Prostate gland (tissue), 2 donors: ENCODE results near the gene SLC37A1. TPM values are rescaled to one million over a fixed set of nuclear protein-coding genes. Genes with fewer than 3 reads are reported as not detected.

Source experiments
- DNase-seq: peaks from one replicate; pipeline ENCODE4 v3.0.0-alpha.2; 2019; ENCODE audit warnings: low spot score
- H3K27ac ChIP-seq, 2 donors: fragments of 200-600 bp; sonication (generic); 2 replicates each; pipeline ENCODE4 v1.5.1; 2017 to 2019
- H3K27me3 ChIP-seq: fragments of 200-600 bp; sonication (generic); replicated peaks from 2 replicates; pipeline ENCODE4 v1.5.1; 2019; ENCODE audit not compliant: insufficient read depth
- H3K36me3 ChIP-seq, 2 donors: fragments of 200-600 bp; sonication (generic); 1 replicate in 1 of 2; 2 replicates in 1 of 2; pipeline versions ENCODE4 v1.5.1 to v1.8.1; 2017 to 2019
- H3K4me1 ChIP-seq: fragments of 200-600 bp; sonication (generic); replicated peaks from 2 replicates; pipeline ENCODE4 v1.5.1; 2019
- H3K4me3 ChIP-seq, 2 donors: fragments of 200-600 bp; sonication (generic); 2 replicates each; pipeline ENCODE4 v1.5.1; 2017 to 2019
- H3K9me3 ChIP-seq: fragments of 200-600 bp; sonication (generic); 2 replicates; pipeline ENCODE4 v1.5.1; 2017
- POLR2A ChIP-seq: fragments of 450-650 bp; IDR thresholded peaks from one replicate; pipeline ENCODE4 v1.6.1; 2016; ENCODE audit warnings: antibody characterized with exemption, mild to moderate bottlenecking
- POLR2AphosphoS5 ChIP-seq: sonication (generic); formaldehyde crosslinking; IDR thresholded peaks from one replicate; pipeline ENCODE4 v1.6.1; 2017; ENCODE audit warnings: antibody characterized with exemption
- WGBS: methylation state at CpG from one replicate; pipeline ENCODE4 v1.1.5; 2018; 5-methylcytosine and 5-hydroxymethylcytosine counted together
- intact Hi-C: fragments of 100-400 bp; cut with DNase I; formaldehyde crosslinking; loops from one replicate; pipeline ENCODE4 v1.14.2; 2022
- total RNA-seq, 2 donors: library from RNA; depleted of rRNA; stranded (reverse); fragments of >200 nt; gene quantifications; one replicate each; pipeline ENCODE4 v1.1.0, GENCODE V29; 2016
- TF ChIP-seq, protein P1 (sequence below), 4 experiments: fragments of 200-600 bp in 2 of 4; fragments of 450-650 bp in 2 of 4; sonication (generic) in 2 of 4; IDR thresholded peaks; 1 replicate in 3 of 4; 2 replicates in 1 of 4; pipeline ENCODE4 v1.5.1; 2016 to 2019; ENCODE audit warnings: antibody characterized with exemption in 4 of 4, mild to moderate bottlenecking in 2 of 4, moderate library complexity in 2 of 4

SLC37A1 gene
- total RNA-seq, 2 donors from 2014 or later, result 44.2 to 49.6 TPM

DNA sequence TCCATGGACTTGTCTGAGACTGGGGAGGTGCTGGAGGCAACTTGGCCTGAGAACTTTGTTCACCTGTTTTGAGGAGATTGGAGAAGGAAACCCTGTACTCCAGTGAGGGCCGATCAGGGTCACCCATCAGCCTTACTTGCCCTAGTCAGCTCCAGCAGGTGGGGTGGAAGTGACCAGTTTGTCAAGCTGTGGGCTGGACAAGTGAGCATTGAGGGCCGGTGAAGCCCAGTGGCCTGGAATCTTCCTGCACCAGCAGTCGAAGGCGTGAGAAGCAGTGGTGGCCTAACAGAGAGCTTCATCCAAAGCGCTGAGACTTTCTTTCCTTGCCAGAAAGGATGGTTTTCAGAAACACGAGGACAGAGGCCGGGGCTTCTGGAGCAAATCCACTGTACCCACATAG, 9.6 kb downstream of the SLC37A1 start:
- DNase-seq, result no peak
- TF ChIP-seq, protein P1, sequence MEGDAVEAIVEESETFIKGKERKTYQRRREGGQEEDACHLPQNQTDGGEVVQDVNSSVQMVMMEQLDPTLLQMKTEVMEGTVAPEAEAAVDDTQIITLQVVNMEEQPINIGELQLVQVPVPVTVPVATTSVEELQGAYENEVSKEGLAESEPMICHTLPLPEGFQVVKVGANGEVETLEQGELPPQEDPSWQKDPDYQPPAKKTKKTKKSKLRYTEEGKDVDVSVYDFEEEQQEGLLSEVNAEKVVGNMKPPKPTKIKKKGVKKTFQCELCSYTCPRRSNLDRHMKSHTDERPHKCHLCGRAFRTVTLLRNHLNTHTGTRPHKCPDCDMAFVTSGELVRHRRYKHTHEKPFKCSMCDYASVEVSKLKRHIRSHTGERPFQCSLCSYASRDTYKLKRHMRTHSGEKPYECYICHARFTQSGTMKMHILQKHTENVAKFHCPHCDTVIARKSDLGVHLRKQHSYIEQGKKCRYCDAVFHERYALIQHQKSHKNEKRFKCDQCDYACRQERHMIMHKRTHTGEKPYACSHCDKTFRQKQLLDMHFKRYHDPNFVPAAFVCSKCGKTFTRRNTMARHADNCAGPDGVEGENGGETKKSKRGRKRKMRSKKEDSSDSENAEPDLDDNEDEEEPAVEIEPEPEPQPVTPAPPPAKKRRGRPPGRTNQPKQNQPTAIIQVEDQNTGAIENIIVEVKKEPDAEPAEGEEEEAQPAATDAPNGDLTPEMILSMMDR (IDR thresholded peaks at IDR 0.05), result no peak
- TF ChIP-seq POLR2AphosphoS5, result no peak
- TF ChIP-seq POLR2A, result no peak
- WGBS, result 85% methylated on average over 7 of the region's 7 CpGs
- Histone ChIP-seq H3K4me3 (no peak overlapping the region), H3K4me1 (peaks cover 40% of the 10 kb centered on the region), H3K27ac (peak overlapping the region; percentile 90 to 95), H3K27me3 (no peaks in the 10 kb centered on the region), H3K36me3 (no peaks in the 10 kb centered on the region), H3K9me3 (no peaks in the 10 kb centered on the region)
- intact Hi-C loops, result no loop called here

DNA sequence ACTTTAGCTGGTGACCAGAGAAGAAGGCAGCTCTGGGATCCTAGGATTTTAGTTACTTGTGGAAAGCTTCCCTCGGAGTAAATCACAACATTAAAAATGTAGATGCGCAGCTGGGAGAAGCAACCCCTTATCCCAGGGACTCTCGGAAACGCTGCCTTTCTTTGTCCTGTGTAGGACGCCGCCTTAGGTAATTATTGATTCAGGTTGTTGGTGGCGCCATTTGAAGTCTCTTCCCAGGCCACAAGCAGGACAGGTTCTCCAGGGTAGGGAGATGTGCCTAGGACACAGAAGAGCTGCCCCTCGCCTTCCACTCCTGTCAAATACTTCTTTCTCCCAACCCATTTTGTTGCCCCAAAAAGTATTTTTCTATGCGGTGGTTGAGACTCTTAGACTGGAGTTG, 10.3 kb downstream of the SLC37A1 start:
- Histone ChIP-seq H3K9me3 (no peaks in the 10 kb centered on the region), H3K4me3 (peak overlapping the region in 1 of 2 donors; percentile 27), H3K27me3 (no peaks in the 10 kb centered on the region), H3K4me1 (peaks cover 43% of the 10 kb centered on the region), H3K36me3 (no peaks in the 10 kb centered on the region), H3K27ac (peak overlapping the region; percentile 90 to 95)
- peak; percentile 82 for DNase-seq
- intact Hi-C loops, result no loop called here
- TF ChIP-seq POLR2AphosphoS5 (peak; percentile 57), POLR2A (no peak)
- TF ChIP-seq, protein P1 (IDR thresholded peaks at IDR 0.05), result no peak
- 55% methylated on average over 9 of the region's 9 CpGs for WGBS

DNA sequence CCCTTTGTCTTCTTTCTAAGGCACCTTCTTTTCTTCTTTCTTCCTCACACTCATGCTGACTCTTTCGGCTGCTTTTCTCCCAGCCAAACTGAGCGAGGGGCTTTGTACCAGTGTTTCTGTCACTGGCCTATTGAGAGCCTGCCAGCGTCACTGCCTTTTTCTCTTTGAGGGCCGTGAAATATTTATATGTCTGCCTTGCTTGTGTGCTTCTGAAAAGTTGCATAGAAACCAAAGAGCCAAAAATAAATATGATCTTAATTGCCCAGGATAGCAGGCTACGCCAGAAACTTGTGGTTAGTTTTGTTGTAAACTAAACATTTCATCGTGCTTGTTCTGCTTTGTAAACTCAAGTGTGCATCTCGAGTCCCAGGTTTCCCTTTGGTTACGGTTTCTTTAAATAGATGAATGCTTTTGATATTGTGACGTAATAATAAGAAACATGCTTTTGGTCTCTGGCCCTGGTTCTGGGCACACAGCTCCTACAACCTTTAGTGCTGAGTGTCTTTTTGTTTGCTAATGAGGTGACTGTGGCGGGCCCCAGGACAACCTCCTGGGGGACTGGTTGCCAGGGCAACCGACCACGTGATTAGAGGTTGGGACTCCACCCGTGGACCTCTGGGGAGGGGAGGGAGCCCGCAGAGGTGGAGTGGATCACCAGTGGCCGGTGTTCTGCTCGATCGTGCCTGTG, 10.8 kb downstream of the SLC37A1 start:
- H3K36me3 ChIP-seq, result no peaks in the 10 kb centered on the region
- peak; percentile 70 for DNase-seq
- peak; percentile 90 for TF ChIP-seq POLR2AphosphoS5
- TF ChIP-seq POLR2A, result no peak
- no peaks in the 10 kb centered on the region for H3K9me3 ChIP-seq
- H3K27me3 ChIP-seq, result no peaks in the 10 kb centered on the region
- H3K4me3 ChIP-seq, result peak overlapping the region; percentile 11 to 27
- intact Hi-C loops, result no loop called here
- 6% methylated on average over 17 of the region's 17 CpGs for WGBS
- H3K27ac ChIP-seq, result peak overlapping the region; percentile 90 to 95
- peaks cover 43% of the 10 kb centered on the region for H3K4me1 ChIP-seq

DNA sequence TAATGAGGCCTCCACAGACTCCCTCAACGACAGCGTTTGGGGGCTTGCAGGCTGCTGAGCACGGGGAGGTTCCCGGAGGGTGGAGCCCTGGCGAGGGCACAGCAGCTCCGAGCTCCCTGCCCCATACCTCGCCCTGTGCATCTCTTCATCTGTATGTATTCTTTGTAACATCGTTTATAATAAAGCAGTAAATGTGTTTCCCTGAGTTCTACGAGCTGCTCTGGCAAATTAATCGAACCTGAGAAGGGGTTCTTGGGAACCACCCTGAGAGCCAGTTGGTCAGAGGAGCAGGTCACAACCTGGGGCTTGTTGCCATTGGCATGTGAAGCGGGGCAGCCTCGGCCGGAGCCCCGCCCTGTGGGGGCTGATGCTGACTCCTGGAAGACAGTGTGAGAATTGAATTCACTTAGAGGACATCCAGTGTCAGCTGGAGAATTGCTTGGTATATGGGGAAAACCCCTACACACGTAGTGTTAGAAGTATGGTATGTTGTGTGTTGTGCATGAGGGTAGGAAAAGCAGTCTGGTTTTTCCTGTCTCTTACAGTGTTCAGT, 11.5 kb downstream of the SLC37A1 start:
- DNase-seq, result no peak
- H3K36me3 ChIP-seq, result no peaks in the 10 kb centered on the region
- peak overlapping the region; percentile 90 to 95 for H3K27ac ChIP-seq
- no peaks in the 10 kb centered on the region for H3K27me3 ChIP-seq
- H3K9me3 ChIP-seq, result no peaks in the 10 kb centered on the region
- H3K4me3 ChIP-seq, result peak overlapping the region; percentile 11 to 27
- H3K4me1 ChIP-seq, result peaks cover 43% of the 10 kb centered on the region
- 11% methylated on average over 14 of the region's 15 CpGs for WGBS
- TF ChIP-seq, protein P1 (IDR thresholded peaks at IDR 0.05), result no peak
- TF ChIP-seq POLR2AphosphoS5, result no peak
- no peak for TF ChIP-seq POLR2A
- intact Hi-C loops, result no loop called here

DNA sequence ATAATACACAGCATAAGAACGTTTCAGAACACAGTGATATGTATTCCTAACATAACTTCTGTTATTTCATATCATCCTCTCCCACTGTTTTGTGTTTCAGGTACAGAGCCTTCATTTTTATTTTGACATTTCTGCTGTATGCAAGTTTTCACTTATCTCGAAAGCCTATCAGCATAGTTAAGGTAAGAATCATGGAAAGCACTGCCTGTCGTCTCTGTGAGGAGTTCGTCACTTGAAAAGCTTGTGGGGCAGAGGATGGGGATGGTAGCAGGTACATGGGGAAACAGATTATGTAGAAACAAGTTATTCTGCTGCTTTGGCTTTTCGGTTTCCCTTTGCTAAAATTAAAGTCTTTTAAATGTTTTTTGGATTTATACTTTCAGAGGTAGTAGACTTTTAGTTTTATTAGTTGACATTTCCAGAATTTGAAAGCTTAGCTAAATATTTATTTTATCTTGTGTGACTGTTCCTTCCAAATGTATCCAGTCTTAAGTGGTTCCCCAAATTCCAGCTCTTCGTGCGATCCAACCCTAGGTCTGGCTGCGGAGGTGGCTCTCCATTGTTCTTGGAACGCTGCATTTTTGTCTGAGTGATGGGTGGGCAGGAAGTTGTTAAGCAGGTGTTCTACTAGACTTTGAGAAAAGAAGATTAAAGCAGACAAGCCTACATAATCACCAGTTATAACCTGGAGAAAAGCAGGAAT, 12.2 kb downstream of the SLC37A1 start:
- intact Hi-C loops, result no loop called here
- 30% methylated on average over 9 of the region's 9 CpGs for WGBS
- Histone ChIP-seq H3K27me3 (no peaks in the 10 kb centered on the region), H3K27ac (peak overlapping the region; percentile 90 to 95), H3K36me3 (no peaks in the 10 kb centered on the region), H3K4me3 (peak overlapping the region in 1 of 2 donors; percentile 27), H3K9me3 (no peaks in the 10 kb centered on the region), H3K4me1 (peaks cover 43% of the 10 kb centered on the region)
- no peak for DNase-seq
- no peak for TF ChIP-seq POLR2A
- TF ChIP-seq POLR2AphosphoS5, result peak; percentile 44
- TF ChIP-seq, protein P1 (IDR thresholded peaks at IDR 0.05), result no peak
